ENCODE results near the gene PKN2. TPM values are rescaled to one million over a fixed set of nuclear protein-coding genes. Genes with fewer than 3 reads are reported as not detected.

PKN2 gene
- total RNA-seq, 1 donor from 2014 or later: 74.4 TPM

GRCh38 chr1:88825721-88826120 lies 141.6 kb downstream of the PKN2 start:
- DNase-seq (ENCODE audit: low spot score): no peak
- Histone ChIP-seq H3K4me3 (no peak overlapping the region), H3K27ac (no peak overlapping the region), H2AFZ (replicated peaks) (no peak overlapping the region), H3F3A (ENCODE audit: low read depth) (peaks cover 10% of the 10 kb centered on the region), H3K79me2 (ENCODE audit: low read depth) (no peaks in the 10 kb centered on the region), H3K4me2 (no peak overlapping the region), H3K9ac (no peak overlapping the region), H3K27me3 (no peaks in the 10 kb centered on the region), H3K9me3 (ENCODE audit: low read depth) (no peaks in the 10 kb centered on the region), H3K36me3 (peaks cover 7% of the 10 kb centered on the region), H4K20me1 (ENCODE audit: low read depth) (no peaks in the 10 kb centered on the region), H3K4me1 (no peaks in the 10 kb centered on the region)
- Mint-ChIP-seq H3K4me1 (no peaks in the 10 kb centered on the region), H3K9me3 (no peaks in the 10 kb centered on the region), H3K4me3 (no peak overlapping the region), H3K27ac (no peak overlapping the region), H3K36me3 (peaks cover 13% of the 10 kb centered on the region), H3K27me3 (ENCODE audit: insufficient read depth, low read depth) (no peaks in the 10 kb centered on the region)
- no peak for TF ChIP-seq EZH2phosphoT487 (IDR thresholded peaks at IDR 0.05)
- no peak for TF ChIP-seq EZH2 (IDR thresholded peaks at IDR 0.05)
- no peak for TF ChIP-seq CTCF (IDR thresholded peaks at IDR 0.05)

DNA sequence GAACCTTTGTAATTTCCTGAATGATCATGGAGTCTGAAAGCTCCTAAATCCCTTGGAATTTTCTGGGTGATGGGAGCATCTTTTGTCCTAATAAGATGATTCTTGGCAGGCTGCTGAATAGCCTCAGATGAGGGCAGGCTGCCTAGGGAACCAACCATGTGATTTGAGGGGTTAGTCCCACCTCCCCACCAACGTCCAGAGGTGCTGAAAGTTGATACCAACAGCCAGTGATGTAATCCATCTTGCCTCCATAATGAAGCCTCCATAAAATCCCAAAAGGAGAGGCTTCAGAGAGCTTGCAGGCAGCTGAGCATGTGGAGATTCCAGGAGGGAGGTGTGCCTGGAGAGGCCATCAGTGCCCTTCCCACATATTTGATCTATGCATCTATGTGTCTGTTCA lies 163.6 kb downstream of the PKN2 start:
- H3K27ac ChIP-seq: peak overlapping the region; percentile 79
- no peaks in the 10 kb centered on the region for H3K36me3 ChIP-seq
- H3K9ac ChIP-seq: no peak overlapping the region
- peak overlapping the region; percentile 40 for H3K4me2 ChIP-seq
- H3K4me3 ChIP-seq: no peak overlapping the region
- peak; percentile 92 for DNase-seq (ENCODE audit: low spot score)
- H2AFZ ChIP-seq (replicated peaks): no peak overlapping the region
- Mint-ChIP-seq H3K27me3 (ENCODE audit: insufficient read depth, low read depth) (peaks cover 2% of the 10 kb centered on the region), H3K27ac (no peak overlapping the region), H3K4me1 (peaks cover 16% of the 10 kb centered on the region), H3K9me3 (no peaks in the 10 kb centered on the region), H3K36me3 (peaks cover 9% of the 10 kb centered on the region), H3K4me3 (no peak overlapping the region)
- H3F3A ChIP-seq (ENCODE audit: low read depth): peaks cover 16% of the 10 kb centered on the region
- H3K4me1 ChIP-seq: peaks cover 18% of the 10 kb centered on the region
- no peaks in the 10 kb centered on the region for H4K20me1 ChIP-seq (ENCODE audit: low read depth)
- no peak for TF ChIP-seq EZH2 (IDR thresholded peaks at IDR 0.05)
- no peak for TF ChIP-seq CTCF (IDR thresholded peaks at IDR 0.05)
- TF ChIP-seq EZH2phosphoT487 (IDR thresholded peaks at IDR 0.05): no peak
- no peaks in the 10 kb centered on the region for H3K27me3 ChIP-seq
- no peaks in the 10 kb centered on the region for H3K79me2 ChIP-seq (ENCODE audit: low read depth)
- H3K9me3 ChIP-seq (ENCODE audit: low read depth): no peaks in the 10 kb centered on the region

GRCh38 chr1:88851303-88852063 lies 167.4 kb downstream of the PKN2 start:
- Mint-ChIP-seq H3K27ac (peak overlapping the region; percentile 7), H3K27me3 (ENCODE audit: insufficient read depth, low read depth) (peaks cover 2% of the 10 kb centered on the region), H3K4me3 (no peak overlapping the region), H3K36me3 (peaks cover 20% of the 10 kb centered on the region), H3K9me3 (no peaks in the 10 kb centered on the region), H3K4me1 (peaks cover 16% of the 10 kb centered on the region)
- no peak for DNase-seq (ENCODE audit: low spot score)
- H3K79me2 ChIP-seq (ENCODE audit: low read depth): no peaks in the 10 kb centered on the region
- no peak overlapping the region for H3K4me2 ChIP-seq
- no peak overlapping the region for H2AFZ ChIP-seq (replicated peaks)
- peak overlapping the region; percentile 22 for H3K27ac ChIP-seq
- H3K36me3 ChIP-seq: no peaks in the 10 kb centered on the region
- H4K20me1 ChIP-seq (ENCODE audit: low read depth): no peaks in the 10 kb centered on the region
- no peak for TF ChIP-seq EZH2 (IDR thresholded peaks at IDR 0.05)
- no peak for TF ChIP-seq EZH2phosphoT487 (IDR thresholded peaks at IDR 0.05)
- no peak for TF ChIP-seq CTCF (IDR thresholded peaks at IDR 0.05)
- H3F3A ChIP-seq (ENCODE audit: low read depth): peaks cover 16% of the 10 kb centered on the region
- H3K27me3 ChIP-seq: no peaks in the 10 kb centered on the region
- peaks cover 18% of the 10 kb centered on the region for H3K4me1 ChIP-seq
- H3K4me3 ChIP-seq: no peak overlapping the region
- no peak overlapping the region for H3K9ac ChIP-seq
- no peaks in the 10 kb centered on the region for H3K9me3 ChIP-seq (ENCODE audit: low read depth)

All from neural progenitor cell (in vitro differentiated cells).